ENCODE measurements around the gene SAA4. TPM values are rescaled to one million over a fixed set of nuclear protein-coding genes. Genes with fewer than 3 reads are reported as not detected.

The SAA4 gene
- total RNA-seq = not detected

GRCh38 chr11:18236664-18237356 lies at the start of gene SAA4:
Gene SAA4, minus strand, starts transcription at chr11:18236802. Its CDS starts 876 bp downstream, at chr11:18235926.
- Histone ChIP-seq H3K36me3 (no peaks in the 10 kb centered on the region), H3K4me3 (no peak within 1 kb of the TSS), H3K4me1 (ENCODE audit: control insufficient read depth in 1 of 2, low read depth in 2 of 2) (no peaks in the 10 kb centered on the region), H3K27me3 (replicated peaks; ENCODE audit: insufficient read depth) (no peaks in the 10 kb centered on the region), H3K9me3 (no peaks in the 10 kb centered on the region), H3K27ac (no peak within 1 kb of the TSS)
- no peak for ATAC-seq (ENCODE audit: insufficient number of reproducible peaks, low FRiP score, low read depth)
- DNase-seq (ENCODE audit: low spot score) = no peak
- TF ChIP-seq CTCF (IDR thresholded peaks at IDR 0.05) = no peak

- H3K36me3 ChIP-seq = peaks cover 55% of the 10 kb centered on the region
- no peaks in the 10 kb centered on the region for H3K27me3 ChIP-seq (replicated peaks; ENCODE audit: insufficient read depth)
- no peaks in the 10 kb centered on the region for H3K4me1 ChIP-seq (ENCODE audit: control insufficient read depth in 1 of 2, low read depth in 2 of 2)
- no peak for DNase-seq (ENCODE audit: low spot score)
- ATAC-seq (ENCODE audit: insufficient number of reproducible peaks, low FRiP score, low read depth) = no peak
- no peak overlapping the region for H3K27ac ChIP-seq
- no peak overlapping the region for H3K4me3 ChIP-seq
- H3K9me3 ChIP-seq = no peaks in the 10 kb centered on the region
- no peak for TF ChIP-seq CTCF (IDR thresholded peaks at IDR 0.05)
Observed at GRCh38 chr11:18285841-18286240, 49.2 kb upstream of the SAA4 start.

GRCh38 chr11:18282626-18283025 lies 46.0 kb upstream of the SAA4 start:
- Histone ChIP-seq H3K36me3 (peaks cover 40% of the 10 kb centered on the region), H3K27ac (no peak overlapping the region), H3K4me1 (ENCODE audit: control insufficient read depth in 1 of 2, low read depth in 2 of 2) (no peaks in the 10 kb centered on the region), H3K4me3 (no peak overlapping the region), H3K9me3 (no peaks in the 10 kb centered on the region), H3K27me3 (replicated peaks; ENCODE audit: insufficient read depth) (no peaks in the 10 kb centered on the region)
- no peak for TF ChIP-seq CTCF (IDR thresholded peaks at IDR 0.05)
- DNase-seq (ENCODE audit: low spot score) = no peak
- ATAC-seq (ENCODE audit: insufficient number of reproducible peaks, low FRiP score, low read depth) = no peak

- TF ChIP-seq CTCF (IDR thresholded peaks at IDR 0.05) = no peak
- DNase-seq (ENCODE audit: low spot score) (no peak), ATAC-seq (ENCODE audit: insufficient number of reproducible peaks, low FRiP score, low read depth) (no peak)
- H3K4me3 ChIP-seq = no peak overlapping the region
- H3K27me3 ChIP-seq (replicated peaks; ENCODE audit: insufficient read depth) = no peaks in the 10 kb centered on the region
- peaks cover 22% of the 10 kb centered on the region for H3K36me3 ChIP-seq
- no peak overlapping the region for H3K27ac ChIP-seq
- no peaks in the 10 kb centered on the region for H3K9me3 ChIP-seq
- H3K4me1 ChIP-seq (ENCODE audit: control insufficient read depth in 1 of 2, low read depth in 2 of 2) = no peaks in the 10 kb centered on the region
Observed at GRCh38 chr11:18280438-18281045, 43.9 kb upstream of the SAA4 start.

GRCh38 chr11:18277565-18278271 lies 41.1 kb upstream of the SAA4 start:
- Histone ChIP-seq H3K4me3 (no peak overlapping the region), H3K36me3 (peaks cover 12% of the 10 kb centered on the region), H3K27me3 (replicated peaks; ENCODE audit: insufficient read depth) (no peaks in the 10 kb centered on the region), H3K9me3 (no peaks in the 10 kb centered on the region), H3K27ac (no peak overlapping the region), H3K4me1 (ENCODE audit: control insufficient read depth in 1 of 2, low read depth in 2 of 2) (no peaks in the 10 kb centered on the region)
- no peak for TF ChIP-seq CTCF (IDR thresholded peaks at IDR 0.05)
- no peak for DNase-seq (ENCODE audit: low spot score)
- ATAC-seq (ENCODE audit: insufficient number of reproducible peaks, low FRiP score, low read depth) = no peak

Data from thoracic aorta (tissue), 2 donors.